Esophagus muscularis mucosa (tissue), 4 donors: Measurements from ENCODE around the gene ANTXR1. TPM values are rescaled to one million over a fixed set of nuclear protein-coding genes. Genes with fewer than 3 reads are reported as not detected.
A peak's percentile ranks its signal among the peaks of the same experiment; 100 is the strongest.

Source experiments
- DNase-seq: peaks from one replicate; pipeline ENCODE4 v3.0.0-alpha.2; 2017; ENCODE audit errors: extremely low spot score
- H3K27ac ChIP-seq, 4 donors: fragments of 200-600 bp; sonication (generic); replicated peaks in 1 of 4; 1 replicate in 3 of 4; 2 replicates in 1 of 4; pipeline ENCODE4 v1.5.1; 2016 to 2019; ENCODE audit warnings: mild to moderate bottlenecking in 1 of 4
- H3K27me3 ChIP-seq, 4 donors: fragments of 200-600 bp; sonication (generic); one replicate each; pipeline versions ENCODE4 v1.5.1 to v1.6.0; 2016 to 2019
- H3K36me3 ChIP-seq, 4 donors: fragments of 200-600 bp; sonication (generic); one replicate each; pipeline ENCODE4 v1.5.1; 2016 to 2019
- H3K4me1 ChIP-seq, 4 donors: fragments of 200-600 bp; sonication (generic); one replicate each; pipeline ENCODE4 v1.5.1; 2016 to 2019
- H3K4me3 ChIP-seq, 4 donors: fragments of 200-600 bp; sonication (generic); 1 replicate in 2 of 4; 2 replicates in 2 of 4; pipeline ENCODE4 v1.5.1; 2016 to 2019; ENCODE audit warnings: mild to moderate bottlenecking in 4 of 4, moderate library complexity in 1 of 4
- H3K9me3 ChIP-seq, 4 donors: fragments of 200-600 bp; sonication (generic); 1 replicate in 3 of 4; 2 replicates in 1 of 4; pipeline ENCODE4 v1.5.1; 2016 to 2019
- EP300 ChIP-seq: sonication (generic); formaldehyde crosslinking; IDR thresholded peaks from one replicate; pipeline ENCODE4 v1.6.1; 2017; ENCODE audit warnings: antibody characterized with exemption
- POLR2A ChIP-seq: fragments of 450-650 bp; IDR thresholded peaks from one replicate; pipeline ENCODE4 v1.6.1; 2017; ENCODE audit warnings: antibody characterized with exemption, moderate library complexity, mild to moderate bottlenecking, low read depth
- POLR2AphosphoS5 ChIP-seq, 2 donors: sonication (generic); formaldehyde crosslinking; IDR thresholded peaks; one replicate each; pipeline ENCODE4 v1.6.1; 2017; ENCODE audit warnings: antibody characterized with exemption in 2 of 2
- WGBS: methylation state at CpG from one replicate; pipeline ENCODE4 v1.1.5; 2018; 5-methylcytosine and 5-hydroxymethylcytosine counted together
- intact Hi-C: fragments of 100-400 bp; cut with DNase I; formaldehyde crosslinking; loops from one replicate; pipeline ENCODE4 v1.15.1; 2023
- total RNA-seq, 4 donors: library from RNA; depleted of rRNA; stranded (reverse); fragments of >200 nt; gene quantifications; one replicate each; pipeline versions ENCODE4 v1.1.0 to v1.2.1, GENCODE V29; 2016
- TF ChIP-seq, protein P1 (sequence below), 3 experiments: fragments of 200-600 bp in 2 of 3; fragments of 450-650 bp in 1 of 3; sonication (generic) in 2 of 3; IDR thresholded peaks; one replicate each; pipeline ENCODE4 v1.5.1; 2017 to 2019; ENCODE audit warnings: antibody characterized with exemption in 3 of 3, mild to moderate bottlenecking in 2 of 3, moderate library complexity in 1 of 3

The ANTXR1 gene
- total RNA-seq, 4 donors from 2014 or later = 74.6 to 115 (median 92.1) TPM

DNA sequence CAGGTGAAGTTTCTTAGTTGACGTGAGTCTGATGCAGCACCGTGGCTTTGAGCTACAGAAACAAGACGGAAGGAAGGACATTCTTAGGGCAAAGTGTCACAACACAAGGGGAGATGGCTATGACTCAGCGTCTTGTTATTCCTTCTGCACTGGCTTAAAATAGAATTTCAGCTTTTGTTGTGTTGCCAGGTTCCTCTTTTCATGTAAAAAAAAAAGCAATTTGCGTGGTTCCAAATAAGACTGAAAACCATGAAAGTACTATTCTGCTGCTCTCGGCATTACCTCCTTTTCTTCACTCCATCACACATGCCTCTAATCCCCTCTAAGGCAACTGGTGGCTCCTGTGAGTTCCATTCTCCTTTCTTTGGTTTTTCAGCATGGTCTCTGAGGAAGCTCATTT, 150.1 kb downstream of the ANTXR1 start:
- Histone ChIP-seq H3K36me3 (peaks cover 0 to 4% (median 0%) of the 10 kb centered on the region in 4 donors), H3K9me3 (no peaks in the 10 kb centered on the region), H3K4me1 (peaks cover 37 to 78% (median 73%) of the 10 kb centered on the region in 4 donors), H3K27me3 (no peaks in the 10 kb centered on the region), H3K27ac (peak overlapping the region; percentile 63 to 75 (median 66)), H3K4me3 (no peak overlapping the region)
- intact Hi-C loops = no loop called here
- peak; percentile 64 to 71 for TF ChIP-seq POLR2AphosphoS5 (IDR thresholded peaks at IDR 0.05)
- TF ChIP-seq, protein P1, sequence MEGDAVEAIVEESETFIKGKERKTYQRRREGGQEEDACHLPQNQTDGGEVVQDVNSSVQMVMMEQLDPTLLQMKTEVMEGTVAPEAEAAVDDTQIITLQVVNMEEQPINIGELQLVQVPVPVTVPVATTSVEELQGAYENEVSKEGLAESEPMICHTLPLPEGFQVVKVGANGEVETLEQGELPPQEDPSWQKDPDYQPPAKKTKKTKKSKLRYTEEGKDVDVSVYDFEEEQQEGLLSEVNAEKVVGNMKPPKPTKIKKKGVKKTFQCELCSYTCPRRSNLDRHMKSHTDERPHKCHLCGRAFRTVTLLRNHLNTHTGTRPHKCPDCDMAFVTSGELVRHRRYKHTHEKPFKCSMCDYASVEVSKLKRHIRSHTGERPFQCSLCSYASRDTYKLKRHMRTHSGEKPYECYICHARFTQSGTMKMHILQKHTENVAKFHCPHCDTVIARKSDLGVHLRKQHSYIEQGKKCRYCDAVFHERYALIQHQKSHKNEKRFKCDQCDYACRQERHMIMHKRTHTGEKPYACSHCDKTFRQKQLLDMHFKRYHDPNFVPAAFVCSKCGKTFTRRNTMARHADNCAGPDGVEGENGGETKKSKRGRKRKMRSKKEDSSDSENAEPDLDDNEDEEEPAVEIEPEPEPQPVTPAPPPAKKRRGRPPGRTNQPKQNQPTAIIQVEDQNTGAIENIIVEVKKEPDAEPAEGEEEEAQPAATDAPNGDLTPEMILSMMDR (IDR thresholded peaks at IDR 0.05) = no peak
- DNase-seq = no peak
- WGBS = 3% methylated on average over 6 of the region's 6 CpGs

DNA sequence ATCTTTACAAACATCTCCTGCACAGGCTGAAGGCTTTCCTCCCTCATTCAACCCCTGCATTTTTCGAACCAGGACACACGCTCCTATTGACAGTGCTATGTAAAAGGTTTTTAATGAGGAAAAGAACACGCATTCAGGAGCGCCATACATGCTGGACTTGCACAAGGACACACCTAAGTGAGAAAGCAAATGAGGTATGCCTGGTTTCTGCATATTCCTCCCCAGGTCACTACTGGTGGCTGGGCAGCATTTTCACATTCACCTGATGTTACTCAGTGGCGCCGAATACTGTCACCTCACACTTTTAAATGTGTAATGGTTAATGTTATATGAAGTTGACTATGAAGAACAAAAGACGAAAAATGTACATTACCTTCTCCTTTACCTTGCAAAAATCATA, 150.6 kb downstream of the ANTXR1 start:
- no peak for DNase-seq
- WGBS = 80% methylated on average over 7 of the region's 7 CpGs
- Histone ChIP-seq H3K9me3 (no peaks in the 10 kb centered on the region), H3K27ac (peak overlapping the region; percentile 63 to 75 (median 66)), H3K27me3 (no peaks in the 10 kb centered on the region), H3K4me1 (peaks cover 40 to 82% (median 78%) of the 10 kb centered on the region in 4 donors), H3K36me3 (no peaks in the 10 kb centered on the region), H3K4me3 (no peak overlapping the region)
- no peak for TF ChIP-seq EP300
- no peak for TF ChIP-seq POLR2A
- TF ChIP-seq, protein P1 (IDR thresholded peaks at IDR 0.05) = no peak
- TF ChIP-seq POLR2AphosphoS5 (IDR thresholded peaks at IDR 0.05) = no peak
- intact Hi-C loops = no loop called here

DNA sequence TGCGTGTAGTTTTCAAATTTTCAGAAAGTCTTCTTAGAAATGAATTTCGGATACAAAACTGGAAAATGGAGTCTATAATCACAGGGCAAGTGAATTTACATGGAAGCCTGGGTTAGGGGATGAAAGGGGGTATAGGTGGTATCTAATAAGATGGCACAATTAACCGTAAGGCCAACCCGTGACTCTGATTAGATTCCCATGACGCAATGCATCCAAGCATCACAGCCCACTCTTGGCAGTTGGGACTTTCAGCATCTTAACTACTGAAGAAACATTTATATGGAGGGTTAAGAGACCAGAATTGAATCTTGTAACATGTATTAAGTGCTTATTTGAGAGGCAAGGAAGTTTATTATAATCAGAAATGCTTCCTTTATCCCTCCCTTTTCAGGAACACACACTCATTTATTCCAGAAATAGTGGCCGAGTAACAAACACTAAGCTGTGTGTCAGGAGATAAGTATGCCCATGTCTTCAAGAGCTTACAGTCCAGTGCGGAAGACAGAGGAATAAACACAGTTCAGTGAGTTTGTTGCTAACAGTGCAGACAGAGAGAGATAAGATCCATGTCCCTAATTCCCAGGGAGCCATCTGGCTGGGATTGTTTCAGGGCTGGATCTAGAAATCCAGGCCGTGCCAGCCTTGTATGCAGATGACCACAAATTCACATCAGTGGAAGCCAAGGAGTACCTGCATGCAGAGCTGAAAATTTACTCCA, 151.2 kb downstream of the ANTXR1 start:
- Histone ChIP-seq H3K4me1 (peaks cover 44 to 89% (median 85%) of the 10 kb centered on the region in 4 donors), H3K9me3 (no peaks in the 10 kb centered on the region), H3K36me3 (no peaks in the 10 kb centered on the region), H3K27ac (peak overlapping the region; percentile 63 to 75 (median 66)), H3K27me3 (no peaks in the 10 kb centered on the region), H3K4me3 (no peak overlapping the region)
- peak; percentile 27 for TF ChIP-seq EP300
- no peak for TF ChIP-seq POLR2A
- TF ChIP-seq, protein P1 (IDR thresholded peaks at IDR 0.05) = no peak
- TF ChIP-seq POLR2AphosphoS5 (IDR thresholded peaks at IDR 0.05) = peak in 1 of 2 donors; percentile 24
- DNase-seq = no peak
- intact Hi-C loops = no loop called here
- 67% methylated on average over 8 of the region's 8 CpGs for WGBS

DNA sequence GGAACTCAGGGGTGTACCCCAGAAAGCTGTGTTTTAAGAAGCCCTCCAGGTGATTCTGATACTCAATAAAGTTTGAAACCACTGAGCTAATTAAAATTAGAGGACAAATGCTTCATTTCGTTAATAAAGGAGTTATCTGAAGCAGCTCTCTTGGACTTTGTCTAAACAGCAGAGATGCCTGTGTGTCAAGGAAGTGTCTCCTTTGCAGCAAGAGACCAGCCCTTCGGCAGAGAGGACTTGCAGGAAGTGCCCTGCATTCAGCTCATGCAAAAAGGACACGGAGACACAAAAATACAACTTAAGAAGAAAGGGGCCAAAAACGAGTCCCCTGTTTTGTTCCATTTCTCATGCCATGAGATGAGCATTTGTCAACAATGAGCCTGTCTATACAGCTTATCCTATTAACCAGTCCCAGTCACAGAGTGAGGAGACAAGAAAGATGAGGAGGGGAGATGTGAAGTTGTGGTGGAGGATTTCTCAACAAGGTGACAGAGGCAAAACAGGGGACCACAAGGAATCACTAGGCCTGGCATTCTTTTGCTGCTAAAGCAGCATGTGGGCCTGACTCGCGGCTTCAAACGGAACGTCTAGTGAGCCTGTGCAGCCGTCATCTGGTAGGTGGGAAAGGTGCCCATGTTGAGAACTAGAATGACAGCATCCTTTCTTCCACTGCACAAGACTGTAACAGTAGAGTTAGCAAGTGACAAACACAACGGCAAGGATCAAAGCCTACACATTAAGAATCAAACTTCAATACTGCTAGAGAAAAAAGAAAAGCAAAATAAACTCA, 152.3 kb downstream of the ANTXR1 start:
- H3K4me3 ChIP-seq = no peak overlapping the region
- H3K4me1 ChIP-seq = peaks cover 44 to 96% (median 87%) of the 10 kb centered on the region in 4 donors
- DNase-seq = no peak
- TF ChIP-seq, protein P1 (IDR thresholded peaks at IDR 0.05) = no peak
- intact Hi-C loops = no loop called here
- no peaks in the 10 kb centered on the region for H3K27me3 ChIP-seq
- H3K36me3 ChIP-seq = no peaks in the 10 kb centered on the region
- no peaks in the 10 kb centered on the region for H3K9me3 ChIP-seq
- H3K27ac ChIP-seq = peak overlapping the region; percentile 63 to 75 (median 66)
- WGBS = 72% methylated on average over 10 of the region's 10 CpGs
